HCT116 (cell line): ENCODE measurements around the gene PHACTR1. TPM values are rescaled to one million over a fixed set of nuclear protein-coding genes. Genes with fewer than 3 reads are reported as not detected.

Source experiments
- ATAC-seq: fragments of 200-7000 bp; cut with Tn5 transposase; 2 replicates; pipeline ENCODE4 v1.9.1; 2020; ENCODE audit warnings: mild to moderate bottlenecking, moderate library complexity
- BruUV-seq: library from RNA; stranded (reverse); fragments of 400-500 nt; replicated peaks from 2 replicates; lab custom pipeline; 2021; lab: Mats Ljungman, UMichigan
- CTCF ChIA-PET: fragments of 300-600 bp; sonication (Branson Sonifier 250); formaldehyde crosslinking; loops from one replicate; lab custom pipeline; 2021; ENCODE audit warnings: antibody characterized with exemption; lab: Charles Lee
- POLR2A ChIA-PET: fragments of 300-600, 350-600 bp; sonication (Branson Sonifier 250); formaldehyde crosslinking; loops from one replicate; lab custom pipeline; 2021; ENCODE audit warnings: antibody characterized with exemption; lab: Charles Lee
- RAD21 ChIA-PET, 2 experiments: fragments of 300-600 bp; sonication (Branson Sonifier 250); formaldehyde crosslinking; loops; one replicate each; lab custom pipeline; 2023; ENCODE audit warnings: low total read pairs in 2 of 2; ENCODE audit not compliant: uncharacterized antibody in 2 of 2, unreplicated experiment in 2 of 2, low non-redundant PET in 1 of 2; lab: Charles Lee
- DNase-seq: peaks from one replicate; pipeline ENCODE4 v3.0.0-alpha.2; 2010; ENCODE audit warnings: low read depth, low spot score
- H2AFZ ChIP-seq: fragments of 200-600 bp; shearing (Covaris generic), sonication (generic); 2 replicates; pipeline ENCODE4 v1.6.1; 2017; ENCODE audit warnings: low read depth, mixed run types, mixed read lengths, antibody characterized with exemption, low read length; ENCODE audit not compliant: poor library complexity, severe bottlenecking
- H3K27ac ChIP-seq: 2 replicates; pipeline ENCODE4 v1.5.1; 2012; ENCODE audit warnings: low read depth, low read length
- H3K27me3 ChIP-seq: fragments of 200-600 bp; sonication (generic); 2 replicates; pipeline ENCODE4 v1.6.1; 2016; ENCODE audit warnings: mixed run types, low read length, mixed read lengths; ENCODE audit not compliant: insufficient read depth
- H3K36me3 ChIP-seq, 2 experiments: fragments of 200-500 bp in 1 of 2; fragments of 200-600 bp in 1 of 2; sonication (Bioruptor generic) in 1 of 2; sonication (generic) in 1 of 2; 2 replicates each; pipeline versions ENCODE4 v1.5.1 to v1.6.1; 2014 to 2016; ENCODE audit warnings: low read length in 2 of 2, inconsistent platforms in 1 of 2, mixed read lengths in 1 of 2, mixed run types in 1 of 2; ENCODE audit not compliant: insufficient read depth in 2 of 2, control insufficient read depth in 1 of 2
- H3K4me1 ChIP-seq, 2 experiments: fragments of 200-600 bp in 1 of 2; sonication (generic) in 1 of 2; 2 replicates each; pipeline versions ENCODE4 v1.5.1 to v1.6.1; 2012 to 2017; ENCODE audit warnings: low read length in 2 of 2, inconsistent platforms in 1 of 2, mild to moderate bottlenecking in 1 of 2, mixed read lengths in 1 of 2, mixed run types in 1 of 2, moderate library complexity in 1 of 2; ENCODE audit not compliant: insufficient read depth in 2 of 2, control insufficient read depth in 1 of 2
- H3K4me2 ChIP-seq: fragments of 200-600 bp; sonication (generic); 2 replicates; pipeline ENCODE4 v1.6.1; 2017; ENCODE audit warnings: mixed run types, low read length, mixed read lengths
- H3K4me3 ChIP-seq, 2 experiments: fragments of 200-600 bp in 1 of 2; sonication (generic) in 1 of 2; replicated peaks in 1 of 2; 2 replicates each; pipeline ENCODE4 v1.5.1; 2011 to 2016; ENCODE audit warnings: low read length in 2 of 2, control low read depth in 1 of 2, low read depth in 1 of 2, mild to moderate bottlenecking in 1 of 2, mixed read lengths in 1 of 2, mixed run types in 1 of 2
- H3K79me2 ChIP-seq: fragments of 200-600 bp; sonication (generic); 2 replicates; pipeline ENCODE4 v1.6.1; 2017; ENCODE audit warnings: mild to moderate bottlenecking, mixed run types, low read length, moderate library complexity, mixed read lengths; ENCODE audit not compliant: insufficient read depth
- H3K9ac ChIP-seq: fragments of 200-600 bp; sonication (generic); 2 replicates; pipeline ENCODE4 v1.6.1; 2016; ENCODE audit warnings: low read length, mixed read lengths
- H3K9me2 ChIP-seq: fragments of 200-600 bp; sonication (generic), shearing (Covaris generic); 2 replicates; pipeline ENCODE4 v1.6.1; 2017; ENCODE audit warnings: mixed run types, mild to moderate bottlenecking, moderate library complexity; ENCODE audit not compliant: insufficient read depth
- H3K9me3 ChIP-seq, 2 experiments: fragments of 200-500 bp in 1 of 2; fragments of 200-600 bp in 1 of 2; sonication (Bioruptor generic) in 1 of 2; sonication (generic) in 1 of 2; 2 replicates each; pipeline ENCODE4 v1.6.1; 2014 to 2017; ENCODE audit warnings: low read length in 2 of 2, mixed read lengths in 2 of 2, inconsistent platforms in 1 of 2, low read depth in 1 of 2, mild to moderate bottlenecking in 1 of 2, mixed run types in 1 of 2, moderate library complexity in 1 of 2; ENCODE audit not compliant: control insufficient read depth in 1 of 2, insufficient read depth in 1 of 2
- H4K20me1 ChIP-seq: fragments of 200-600 bp; sonication (generic), shearing (Covaris generic); 2 replicates; pipeline ENCODE4 v1.6.1; 2017; ENCODE audit warnings: mixed run types, mild to moderate bottlenecking, moderate library complexity; ENCODE audit not compliant: insufficient read depth
- CBX3 ChIP-seq: IDR thresholded peaks from 2 replicates; pipeline ENCODE4 v1.6.1; 2012; ENCODE audit warnings: low read depth
- CEBPB ChIP-seq: IDR thresholded peaks from 2 replicates; pipeline ENCODE4 v1.6.1; 2012; ENCODE audit warnings: low read depth
- EGR1 ChIP-seq: IDR thresholded peaks from 2 replicates; pipeline ENCODE4 v1.6.1; 2012; ENCODE audit warnings: low read depth
- EZH2 ChIP-seq: fragments of 200-600 bp; sonication (generic); IDR thresholded peaks from 2 replicates; pipeline ENCODE4 v1.6.1; 2017; ENCODE audit warnings: antibody characterized with exemption, mixed run types
- EZH2phosphoT487 ChIP-seq: fragments of 200-600 bp; IDR thresholded peaks from 2 replicates; pipeline ENCODE4 v1.6.1; 2018; ENCODE audit warnings: antibody characterized with exemption, borderline replicate concordance
- POLR2A ChIP-seq: IDR thresholded peaks from 2 replicates; pipeline ENCODE4 v1.7.0; 2011; ENCODE audit warnings: borderline replicate concordance; ENCODE audit not compliant: insufficient read depth, insufficient read length; ENCODE audit errors: extremely low read depth
- POLR2AphosphoS5 ChIP-seq: IDR thresholded peaks from 2 replicates; pipeline ENCODE4 v1.6.1; 2011; ENCODE audit warnings: mild to moderate bottlenecking, low read depth, low read length, moderate library complexity
- RAD21 ChIP-seq: IDR thresholded peaks from 2 replicates; pipeline ENCODE4 v1.6.1; 2012; ENCODE audit warnings: low read depth, mild to moderate bottlenecking
- SIN3A ChIP-seq: IDR thresholded peaks from 2 replicates; pipeline ENCODE4 v1.6.1; 2012; ENCODE audit warnings: low read depth
- SP1 ChIP-seq: IDR thresholded peaks from 2 replicates; pipeline ENCODE4 v1.6.1; 2012; ENCODE audit warnings: low read depth
- SRF ChIP-seq: IDR thresholded peaks from 2 replicates; pipeline ENCODE4 v1.6.1; 2012; ENCODE audit warnings: low read depth
- TCF7L2 ChIP-seq: IDR thresholded peaks from 2 replicates; pipeline ENCODE4 v1.7.0; 2011; ENCODE audit warnings: borderline replicate concordance, inconsistent platforms; ENCODE audit not compliant: insufficient read depth, insufficient read length; ENCODE audit errors: extremely low read depth
- YY1 ChIP-seq: IDR thresholded peaks from 2 replicates; pipeline ENCODE4 v1.6.1; 2011; ENCODE audit warnings: low read length, low read depth, moderate library complexity, mild to moderate bottlenecking; ENCODE audit not compliant: insufficient replicate concordance; ENCODE audit errors: extremely low read depth
- ZFX ChIP-seq: fragments of 450-650 bp; IDR thresholded peaks from 2 replicates; pipeline ENCODE4 v1.6.1; 2017
- intact Hi-C: fragments of 100-400 bp; cut with micrococcal nuclease; formaldehyde crosslinking; loops from 2 replicates; pipeline ENCODE4 v1.10.0; 2022
- total RNA-seq: library from RNA; stranded (reverse); gene quantifications from one replicate; pipeline ENCODE4 v1.2.1, GENCODE V29; 2021; ENCODE audit not compliant: unreplicated experiment
- TF ChIP-seq, protein P1 (sequence below): IDR thresholded peaks from 2 replicates; pipeline ENCODE4 v1.6.1; 2012; ENCODE audit warnings: low read depth
- TF ChIP-seq, protein P2 (sequence below): IDR thresholded peaks from 2 replicates; pipeline ENCODE4 v1.6.1; 2011; ENCODE audit warnings: mild to moderate bottlenecking, low read length, moderate library complexity; ENCODE audit not compliant: insufficient replicate concordance; ENCODE audit errors: extremely low read depth
- TF ChIP-seq, protein P3 (sequence below): IDR thresholded peaks from 2 replicates; pipeline ENCODE4 v1.6.1; 2012
- TF ChIP-seq, protein P4 (sequence below): IDR thresholded peaks from 2 replicates; pipeline ENCODE4 v1.6.1; 2012

PHACTR1 gene
- total RNA-seq, 1 experiment from 2014 or later = 0.17 TPM

DNA sequence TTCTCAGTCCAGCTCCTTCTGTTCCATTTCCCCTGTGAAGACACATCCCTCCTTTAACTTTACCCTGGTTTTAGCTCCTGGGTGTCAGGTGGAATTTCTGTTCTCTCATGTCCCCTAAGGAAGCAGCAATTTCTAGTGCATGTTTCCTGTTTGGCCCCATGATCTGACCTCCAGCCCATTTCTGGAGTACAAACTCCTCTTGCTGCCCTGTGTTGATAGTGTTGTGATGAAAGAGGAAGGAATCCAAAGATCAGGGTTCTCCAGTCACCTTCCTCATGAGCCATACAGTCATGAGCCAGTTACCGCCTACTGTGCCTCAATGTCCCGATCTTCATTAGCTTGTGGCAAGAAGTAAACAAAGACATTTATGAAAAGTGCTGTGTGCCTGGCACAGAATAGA is 97.4 kb downstream of the PHACTR1 start:
- H3K27me3 ChIP-seq = peaks cover 47% of the 10 kb centered on the region

More for the DNA sequence above, 97.4 kb downstream of the PHACTR1 start:
- H3K79me2 ChIP-seq = no peaks in the 10 kb centered on the region
- no peak overlapping the region for H3K9ac ChIP-seq
- H3K36me3 ChIP-seq = no peaks in the 10 kb centered on the region
- DNase-seq = no peak
- intact Hi-C loops = no loop called here
- H3K4me3 ChIP-seq = no peak overlapping the region
- ChIA-PET CTCF (no interaction called here), RAD21 (no interaction called here), POLR2A (no interaction called here)
- H3K9me3 ChIP-seq = no peaks in the 10 kb centered on the region
- H3K27ac ChIP-seq = no peak overlapping the region
- no peaks in the 10 kb centered on the region for H4K20me1 ChIP-seq
- H3K9me2 ChIP-seq = no peaks in the 10 kb centered on the region
- no peak overlapping the region for H2AFZ ChIP-seq
- ATAC-seq = no peak
- BruUV-seq = no TSS peak
- no peak for TF ChIP-seq SIN3A
- no peak for TF ChIP-seq YY1
- no peak for TF ChIP-seq TCF7L2
- TF ChIP-seq, protein P1, sequence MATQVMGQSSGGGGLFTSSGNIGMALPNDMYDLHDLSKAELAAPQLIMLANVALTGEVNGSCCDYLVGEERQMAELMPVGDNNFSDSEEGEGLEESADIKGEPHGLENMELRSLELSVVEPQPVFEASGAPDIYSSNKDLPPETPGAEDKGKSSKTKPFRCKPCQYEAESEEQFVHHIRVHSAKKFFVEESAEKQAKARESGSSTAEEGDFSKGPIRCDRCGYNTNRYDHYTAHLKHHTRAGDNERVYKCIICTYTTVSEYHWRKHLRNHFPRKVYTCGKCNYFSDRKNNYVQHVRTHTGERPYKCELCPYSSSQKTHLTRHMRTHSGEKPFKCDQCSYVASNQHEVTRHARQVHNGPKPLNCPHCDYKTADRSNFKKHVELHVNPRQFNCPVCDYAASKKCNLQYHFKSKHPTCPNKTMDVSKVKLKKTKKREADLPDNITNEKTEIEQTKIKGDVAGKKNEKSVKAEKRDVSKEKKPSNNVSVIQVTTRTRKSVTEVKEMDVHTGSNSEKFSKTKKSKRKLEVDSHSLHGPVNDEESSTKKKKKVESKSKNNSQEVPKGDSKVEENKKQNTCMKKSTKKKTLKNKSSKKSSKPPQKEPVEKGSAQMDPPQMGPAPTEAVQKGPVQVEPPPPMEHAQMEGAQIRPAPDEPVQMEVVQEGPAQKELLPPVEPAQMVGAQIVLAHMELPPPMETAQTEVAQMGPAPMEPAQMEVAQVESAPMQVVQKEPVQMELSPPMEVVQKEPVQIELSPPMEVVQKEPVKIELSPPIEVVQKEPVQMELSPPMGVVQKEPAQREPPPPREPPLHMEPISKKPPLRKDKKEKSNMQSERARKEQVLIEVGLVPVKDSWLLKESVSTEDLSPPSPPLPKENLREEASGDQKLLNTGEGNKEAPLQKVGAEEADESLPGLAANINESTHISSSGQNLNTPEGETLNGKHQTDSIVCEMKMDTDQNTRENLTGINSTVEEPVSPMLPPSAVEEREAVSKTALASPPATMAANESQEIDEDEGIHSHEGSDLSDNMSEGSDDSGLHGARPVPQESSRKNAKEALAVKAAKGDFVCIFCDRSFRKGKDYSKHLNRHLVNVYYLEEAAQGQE = no peak
- no peak for TF ChIP-seq POLR2A
- no peak for TF ChIP-seq CBX3
- no peak for TF ChIP-seq POLR2AphosphoS5
- TF ChIP-seq RAD21 = no peak
- no peak for TF ChIP-seq SP1
- no peak for TF ChIP-seq EGR1
- no peak for TF ChIP-seq ZFX
- no peak for TF ChIP-seq EZH2
- no peak for TF ChIP-seq SRF
- TF ChIP-seq, protein P2, sequence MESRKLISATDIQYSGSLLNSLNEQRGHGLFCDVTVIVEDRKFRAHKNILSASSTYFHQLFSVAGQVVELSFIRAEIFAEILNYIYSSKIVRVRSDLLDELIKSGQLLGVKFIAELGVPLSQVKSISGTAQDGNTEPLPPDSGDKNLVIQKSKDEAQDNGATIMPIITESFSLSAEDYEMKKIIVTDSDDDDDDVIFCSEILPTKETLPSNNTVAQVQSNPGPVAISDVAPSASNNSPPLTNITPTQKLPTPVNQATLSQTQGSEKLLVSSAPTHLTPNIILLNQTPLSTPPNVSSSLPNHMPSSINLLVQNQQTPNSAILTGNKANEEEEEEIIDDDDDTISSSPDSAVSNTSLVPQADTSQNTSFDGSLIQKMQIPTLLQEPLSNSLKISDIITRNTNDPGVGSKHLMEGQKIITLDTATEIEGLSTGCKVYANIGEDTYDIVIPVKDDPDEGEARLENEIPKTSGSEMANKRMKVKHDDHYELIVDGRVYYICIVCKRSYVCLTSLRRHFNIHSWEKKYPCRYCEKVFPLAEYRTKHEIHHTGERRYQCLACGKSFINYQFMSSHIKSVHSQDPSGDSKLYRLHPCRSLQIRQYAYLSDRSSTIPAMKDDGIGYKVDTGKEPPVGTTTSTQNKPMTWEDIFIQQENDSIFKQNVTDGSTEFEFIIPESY = no peak
- no peak for TF ChIP-seq CEBPB
- TF ChIP-seq, protein P3, sequence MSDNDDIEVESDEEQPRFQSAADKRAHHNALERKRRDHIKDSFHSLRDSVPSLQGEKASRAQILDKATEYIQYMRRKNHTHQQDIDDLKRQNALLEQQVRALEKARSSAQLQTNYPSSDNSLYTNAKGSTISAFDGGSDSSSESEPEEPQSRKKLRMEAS = no peak
- TF ChIP-seq, protein P4, sequence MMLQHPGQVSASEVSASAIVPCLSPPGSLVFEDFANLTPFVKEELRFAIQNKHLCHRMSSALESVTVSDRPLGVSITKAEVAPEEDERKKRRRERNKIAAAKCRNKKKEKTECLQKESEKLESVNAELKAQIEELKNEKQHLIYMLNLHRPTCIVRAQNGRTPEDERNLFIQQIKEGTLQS = no peak
- no peak for TF ChIP-seq EZH2phosphoT487
- H3K4me2 ChIP-seq = no peak overlapping the region
- no peaks in the 10 kb centered on the region for H3K4me1 ChIP-seq
